B cell (primary cell): Measurements from ENCODE around the gene MKRN3. TPM values are rescaled to one million over a fixed set of nuclear protein-coding genes. Genes with fewer than 3 reads are reported as not detected.

ENCODE experiments used
- ATAC-seq: fragments of 200-7000 bp; cut with Tn5 transposase; one replicate; pipeline ENCODE4 v1.10.0; 2021; ENCODE audit warnings: low read depth, mild to moderate bottlenecking, moderate number of reproducible peaks, moderate library complexity
- CTCF ChIA-PET: fragments of 350-600 bp; sonication (Branson Sonifier 250); formaldehyde crosslinking; loops from one replicate; lab custom pipeline; 2021; ENCODE audit warnings: antibody characterized with exemption, inconsistent platforms; lab: Charles Lee
- POLR2A ChIA-PET: fragments of 350-600 bp; sonication (Branson Sonifier 250); formaldehyde crosslinking; loops from one replicate; lab custom pipeline; 2021; ENCODE audit warnings: antibody characterized with exemption; lab: Charles Lee
- DNase-seq: peaks from one replicate; pipeline ENCODE4 v3.0.0; 2013
- H2AFZ ChIP-seq: 2 replicates; pipeline ENCODE4 v1.6.1; 2012; ENCODE audit warnings: mild to moderate bottlenecking, low read depth, low read length; ENCODE audit not compliant: insufficient read depth, poor library complexity, severe bottlenecking
- H3K27ac ChIP-seq, 2 donors: 1 replicate in 1 of 2; 2 replicates in 1 of 2; pipeline ENCODE4 v1.5.1; 2012 to 2013; ENCODE audit warnings: low read length in 2 of 2, mild to moderate bottlenecking in 2 of 2, moderate library complexity in 1 of 2
- H3K27me3 ChIP-seq, 4 experiments: fragments of 200-600 bp in 1 of 4; sonication (generic) in 1 of 4; replicated peaks in 1 of 4; 1 replicate in 2 of 4; 2 replicates in 2 of 4; pipeline versions ENCODE4 v1.6.1 to v1.7.0; 2013 to 2016; ENCODE audit warnings: low read length in 3 of 4, mild to moderate bottlenecking in 2 of 4, mixed read lengths in 1 of 4, moderate library complexity in 1 of 4; ENCODE audit not compliant: insufficient read depth in 4 of 4, control insufficient read depth in 3 of 4; ENCODE audit errors: control extremely low read depth in 1 of 4
- H3K36me3 ChIP-seq, 2 experiments: replicated peaks in 1 of 2; 1 replicate in 1 of 2; 2 replicates in 1 of 2; pipeline versions ENCODE4 v1.6.1 to v1.7.1; 2013; ENCODE audit warnings: low read length in 1 of 2; ENCODE audit not compliant: insufficient read depth in 2 of 2, control insufficient read depth in 1 of 2; ENCODE audit errors: control extremely low read depth in 1 of 2, extremely low read depth in 1 of 2
- H3K4me1 ChIP-seq, 2 donors: fragments of 200-600 bp in 1 of 2; sonication (generic) in 1 of 2; 1 replicate in 1 of 2; 2 replicates in 1 of 2; pipeline versions ENCODE4 v1.5.1 to v1.6.1; 2013 to 2017; ENCODE audit warnings: low read length in 2 of 2; ENCODE audit not compliant: control insufficient read depth in 2 of 2, insufficient read depth in 2 of 2
- H3K4me2 ChIP-seq: replicated peaks from 2 replicates; pipeline ENCODE3; 2012; ENCODE audit warnings: mild to moderate bottlenecking, low read depth, low read length; ENCODE audit not compliant: poor library complexity, severe bottlenecking
- H3K4me3 ChIP-seq, 5 experiments: fragments of 200-600 bp in 1 of 5; sonication (generic) in 1 of 5; 1 replicate in 3 of 5; 2 replicates in 2 of 5; pipeline versions ENCODE4 v1.5.1 to v1.7.0; 2011 to 2016; ENCODE audit warnings: low read length in 4 of 5, mild to moderate bottlenecking in 4 of 5, low read depth in 2 of 5, control low read depth in 1 of 5, moderate library complexity in 1 of 5; ENCODE audit not compliant: insufficient read depth in 1 of 5; ENCODE audit errors: control extremely low read depth in 1 of 5, extremely low read depth in 1 of 5
- H3K79me2 ChIP-seq: fragments of 200-600 bp; sonication (generic); one replicate; pipeline ENCODE4 v1.6.0; 2016; ENCODE audit warnings: low read length; ENCODE audit not compliant: control insufficient read depth, insufficient read depth
- H3K9ac ChIP-seq: fragments of 200-600 bp; sonication (generic); 2 replicates; pipeline ENCODE4 v1.6.1; 2017; ENCODE audit warnings: mild to moderate bottlenecking, low read length, moderate library complexity
- H3K9me3 ChIP-seq, 3 donors: one replicate each; pipeline versions ENCODE4 v1.6.1 to v1.7.1; 2013; ENCODE audit warnings: low read length in 2 of 3; ENCODE audit not compliant: control insufficient read depth in 2 of 3, insufficient read depth in 1 of 3; ENCODE audit errors: control extremely low read depth in 1 of 3
- H4K20me1 ChIP-seq: 2 replicates; pipeline ENCODE4 v1.6.0; 2012; ENCODE audit warnings: mild to moderate bottlenecking, low read length; ENCODE audit not compliant: insufficient read depth, control insufficient read depth, poor library complexity, severe bottlenecking
- H3K27ac Mint-ChIP-seq: one replicate; pipeline ENCODE4 v1.8.0; 2021; ENCODE audit warnings: mixed read lengths
- H3K27me3 Mint-ChIP-seq: one replicate; pipeline ENCODE4 v1.8.0; 2021; ENCODE audit warnings: mixed read lengths
- H3K4me1 Mint-ChIP-seq: one replicate; pipeline ENCODE4 v1.8.0; 2021; ENCODE audit warnings: mixed read lengths
- H3K4me3 Mint-ChIP-seq: one replicate; pipeline ENCODE4 v1.8.0; 2021; ENCODE audit warnings: mixed read lengths
- H3K9me3 Mint-ChIP-seq: one replicate; pipeline ENCODE4 v1.8.0; 2022; ENCODE audit warnings: mixed read lengths; ENCODE audit not compliant: insufficient read depth
- EZH2 ChIP-seq: IDR thresholded peaks from 2 replicates; pipeline ENCODE4 v1.6.1; 2012; ENCODE audit warnings: borderline replicate concordance, low read depth, mild to moderate bottlenecking, moderate library complexity, low read length; ENCODE audit not compliant: insufficient read depth, poor library complexity, severe bottlenecking
- WGBS: methylation state at CpG from one replicate; pipeline ENCODE4 v1.1.5; 2013; ENCODE audit warnings: missing lambda C conversion rate; ENCODE audit not compliant: insufficient coverage; 5-methylcytosine and 5-hydroxymethylcytosine counted together
- intact Hi-C: fragments of 100-400 bp; cut with micrococcal nuclease; formaldehyde crosslinking; loops from one replicate; pipeline ENCODE4 v1.10.0; 2022
- polyA plus RNA-seq: library from polyadenylated mRNA; depleted of rRNA; stranded (reverse); fragments of >200 nt; gene quantifications from 2 replicates; pipeline ENCODE4 v1.2.3, GENCODE V29; 2012
- total RNA-seq, 2 donors: library from RNA; stranded (reverse); fragments of 120-200 nt in 1 of 2; gene quantifications; 1 replicate in 1 of 2; 2 replicates in 1 of 2; pipeline versions ENCODE4 v1.2.3 to v1.2.4, GENCODE V29; 2013 to 2022
- TF ChIP-seq, protein P1 (sequence below): fragments of 200-600 bp; IDR thresholded peaks from one replicate; pipeline ENCODE4 v1.8.0; 2022; ENCODE audit warnings: antibody characterized with exemption, mild to moderate bottlenecking

MKRN3 gene
- total and polyA plus RNA-seq, 2 donors (not counting 1 experiment from before 2014, with no cell fraction given), result 0.61 to 0.76 TPM

DNA sequence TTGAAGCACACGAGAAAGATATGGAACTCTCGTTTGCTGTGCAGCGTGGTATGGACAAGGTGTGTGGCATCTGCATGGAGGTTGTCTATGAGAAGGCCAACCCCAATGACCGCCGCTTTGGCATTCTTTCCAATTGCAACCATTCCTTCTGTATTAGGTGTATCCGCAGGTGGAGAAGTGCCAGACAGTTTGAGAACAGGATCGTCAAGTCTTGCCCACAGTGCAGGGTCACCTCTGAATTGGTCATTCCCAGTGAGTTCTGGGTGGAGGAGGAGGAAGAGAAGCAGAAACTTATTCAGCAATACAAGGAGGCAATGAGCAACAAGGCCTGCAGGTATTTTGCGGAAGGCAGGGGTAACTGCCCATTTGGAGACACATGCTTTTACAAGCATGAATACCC lies 1.2 kb downstream of the MKRN3 start:
- 87% methylated on average over 6 of the region's 8 CpGs for WGBS

DNA sequence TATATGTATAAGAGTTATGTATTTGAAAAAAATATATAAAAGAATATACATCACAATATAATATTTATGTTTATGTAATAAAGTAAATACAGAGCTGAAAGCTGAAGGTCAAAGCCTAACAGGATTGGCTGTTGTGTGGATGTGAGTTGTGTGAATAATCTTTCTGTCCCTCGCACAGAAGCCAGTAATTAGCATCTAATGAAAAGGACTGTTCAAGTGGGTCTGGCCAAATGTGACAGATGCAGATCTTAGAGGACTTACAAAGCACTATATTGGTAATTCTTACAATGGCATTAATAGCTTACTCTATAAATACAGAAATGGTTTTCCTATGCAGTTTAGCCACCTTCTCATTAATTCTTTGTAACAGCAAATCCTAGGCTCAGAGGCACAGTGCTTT lies 2.4 kb downstream of the MKRN3 start:
- H3K36me3 ChIP-seq, result no peaks in the 10 kb centered on the region
- ChIA-PET POLR2A (no interaction called here), CTCF (no interaction called here)
- intact Hi-C loops, result no loop called here
- H3K27me3 ChIP-seq, result no peaks in the 10 kb centered on the region
- no peaks in the 10 kb centered on the region for H3K27me3 Mint-ChIP-seq
- H3K27ac Mint-ChIP-seq, result no peak overlapping the region
- H3K4me1 Mint-ChIP-seq, result no peaks in the 10 kb centered on the region
- no peak overlapping the region for H2AFZ ChIP-seq
- H3K4me3 Mint-ChIP-seq, result no peak overlapping the region
- H3K9me3 Mint-ChIP-seq, result no peaks in the 10 kb centered on the region
- no peak overlapping the region for H3K9ac ChIP-seq
- no peak overlapping the region for H3K4me3 ChIP-seq
- H3K9me3 ChIP-seq, result peaks cover 0 to 12% (median 0%) of the 10 kb centered on the region in 3 donors
- H3K27ac ChIP-seq, result no peak overlapping the region
- WGBS, result 100% methylated on average over 1 of the region's 1 CpG
- H4K20me1 ChIP-seq, result no peaks in the 10 kb centered on the region
- TF ChIP-seq EZH2, result no peak
- TF ChIP-seq, protein P1, sequence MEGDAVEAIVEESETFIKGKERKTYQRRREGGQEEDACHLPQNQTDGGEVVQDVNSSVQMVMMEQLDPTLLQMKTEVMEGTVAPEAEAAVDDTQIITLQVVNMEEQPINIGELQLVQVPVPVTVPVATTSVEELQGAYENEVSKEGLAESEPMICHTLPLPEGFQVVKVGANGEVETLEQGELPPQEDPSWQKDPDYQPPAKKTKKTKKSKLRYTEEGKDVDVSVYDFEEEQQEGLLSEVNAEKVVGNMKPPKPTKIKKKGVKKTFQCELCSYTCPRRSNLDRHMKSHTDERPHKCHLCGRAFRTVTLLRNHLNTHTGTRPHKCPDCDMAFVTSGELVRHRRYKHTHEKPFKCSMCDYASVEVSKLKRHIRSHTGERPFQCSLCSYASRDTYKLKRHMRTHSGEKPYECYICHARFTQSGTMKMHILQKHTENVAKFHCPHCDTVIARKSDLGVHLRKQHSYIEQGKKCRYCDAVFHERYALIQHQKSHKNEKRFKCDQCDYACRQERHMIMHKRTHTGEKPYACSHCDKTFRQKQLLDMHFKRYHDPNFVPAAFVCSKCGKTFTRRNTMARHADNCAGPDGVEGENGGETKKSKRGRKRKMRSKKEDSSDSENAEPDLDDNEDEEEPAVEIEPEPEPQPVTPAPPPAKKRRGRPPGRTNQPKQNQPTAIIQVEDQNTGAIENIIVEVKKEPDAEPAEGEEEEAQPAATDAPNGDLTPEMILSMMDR, result no peak
- DNase-seq, result no peak
- no peaks in the 10 kb centered on the region for H3K4me1 ChIP-seq
- no peak overlapping the region for H3K4me2 ChIP-seq
- ATAC-seq, result no peak
- no peaks in the 10 kb centered on the region for H3K79me2 ChIP-seq

More for the DNA sequence above, 1.2 kb downstream of the MKRN3 start:
- no peak for TF ChIP-seq EZH2
- TF ChIP-seq, protein P1, result no peak
- ATAC-seq, result no peak
- H3K4me2 ChIP-seq, result no peak overlapping the region
- no peaks in the 10 kb centered on the region for H3K4me1 ChIP-seq
- H3K9ac ChIP-seq, result no peak overlapping the region
- no peak overlapping the region for H2AFZ ChIP-seq
- intact Hi-C loops, result no loop called here
- no peaks in the 10 kb centered on the region for H3K27me3 Mint-ChIP-seq
- no peaks in the 10 kb centered on the region for H3K9me3 Mint-ChIP-seq
- ChIA-PET POLR2A (no interaction called here), CTCF (no interaction called here)
- no peak overlapping the region for H3K27ac Mint-ChIP-seq
- H3K79me2 ChIP-seq, result no peaks in the 10 kb centered on the region
- DNase-seq, result no peak
- H3K4me3 Mint-ChIP-seq, result no peak overlapping the region
- no peaks in the 10 kb centered on the region for H3K36me3 ChIP-seq
- peaks cover 0 to 12% (median 0%) of the 10 kb centered on the region in 3 donors for H3K9me3 ChIP-seq
- peaks cover 0 to 4% (median 0%) of the 10 kb centered on the region in 4 experiments for H3K27me3 ChIP-seq
- no peaks in the 10 kb centered on the region for H4K20me1 ChIP-seq
- H3K4me3 ChIP-seq, result peak overlapping the region in 1 of 5 experiments; percentile 49
- no peak overlapping the region for H3K27ac ChIP-seq
- H3K4me1 Mint-ChIP-seq, result no peaks in the 10 kb centered on the region
